ENCODE measurements around the gene LRP11. TPM values are rescaled to one million over a fixed set of nuclear protein-coding genes. Genes with fewer than 3 reads are reported as not detected.

Gene LRP11
- total and polyA plus RNA-seq, 12 donors = 2.6 to 65.1 (median 42.4) TPM

GRCh38 chr6:149898966-149899365 lies 34.8 kb upstream of the LRP11 start:
- 94 to 97% (median 97%) methylated on average over 9 of the region's 9 CpGs for WGBS, 4 donors
- Histone ChIP-seq H3K4me1 (replicated peaks in 1 of 2) (peaks cover 31 to 36% of the 10 kb centered on the region in 2 donors), H3K27me3 (no peaks in the 10 kb centered on the region), H3K27ac (no peak overlapping the region), H3K9me3 (replicated peaks in 1 of 3) (no peaks in the 10 kb centered on the region), H3K36me3 (replicated peaks in 1 of 2) (no peaks in the 10 kb centered on the region), H3K4me3 (no peak overlapping the region)
- no peak for TF ChIP-seq POLR2A (IDR thresholded peaks at IDR 0.05)
- TF ChIP-seq CTCF (IDR thresholded peaks at IDR 0.05) = no peak
- peak in 1 of 7 donors; percentile 46 for DNase-seq
- intact Hi-C loops (cut with DNase I) = no loop called here

- TF ChIP-seq POLR2A (IDR thresholded peaks at IDR 0.05) (no peak), CTCF (IDR thresholded peaks at IDR 0.05) (no peak)
- peaks cover 31 to 36% of the 10 kb centered on the region in 2 donors for H3K4me1 ChIP-seq (replicated peaks in 1 of 2)
- peak within 1 kb of the TSS; percentile 19 to 89 (median 87) for H3K27ac ChIP-seq
- peak within 1 kb of the TSS in 1 of 4 donors; percentile 35 for H3K4me3 ChIP-seq
- peak in 1 of 7 donors; percentile 51 for DNase-seq
- intact Hi-C loops (cut with DNase I) = no loop called here
- H3K9me3 ChIP-seq (replicated peaks in 1 of 3) = no peaks in the 10 kb centered on the region
- H3K27me3 ChIP-seq = no peaks in the 10 kb centered on the region
- H3K36me3 ChIP-seq (replicated peaks in 1 of 2) = no peaks in the 10 kb centered on the region
- WGBS, 4 donors = 73 to 74% (median 73%) methylated on average over 16 to 17 of the region's 17 CpGs
Measured at GRCh38 chr6:149897855-149898744, 33.9 kb upstream of the LRP11 start, which contains the start of gene RAET1E. TSS of gene RAET1E (minus strand) at chr6:149898113. CDS start at chr6:149890901, 7,212 bp downstream.

- no peak for TF ChIP-seq CTCF (IDR thresholded peaks at IDR 0.05)
- peak in 1 of 2 donors; percentile 34 for TF ChIP-seq POLR2A (IDR thresholded peaks at IDR 0.05)
- intact Hi-C loops (cut with DNase I) = no loop called here
Measured at GRCh38 chr6:149897015-149897697, 33.0 kb upstream of the LRP11 start.

GRCh38 chr6:149896491-149896890 lies 32.3 kb upstream of the LRP11 start:
- TF ChIP-seq CTCF (IDR thresholded peaks at IDR 0.05) = no peak
- TF ChIP-seq POLR2A (IDR thresholded peaks at IDR 0.05) = no peak
- H3K4me1 ChIP-seq (replicated peaks in 1 of 2) = peaks cover 31 to 36% of the 10 kb centered on the region in 2 donors
- peak overlapping the region in 1 of 4 donors; percentile 35 for H3K4me3 ChIP-seq
- 81 to 94% (median 89%) methylated on average over 3 of the region's 3 CpGs for WGBS, 4 donors
- H3K27me3 ChIP-seq = no peaks in the 10 kb centered on the region
- no peaks in the 10 kb centered on the region for H3K9me3 ChIP-seq (replicated peaks in 1 of 3)
- peak overlapping the region; percentile 19 to 89 (median 87) for H3K27ac ChIP-seq
- intact Hi-C loops (cut with DNase I) = no loop called here
- peak in 1 of 7 donors; percentile 47 for DNase-seq
- H3K36me3 ChIP-seq (replicated peaks in 1 of 2) = no peaks in the 10 kb centered on the region

More at GRCh38 chr6:149897015-149897697, 33.0 kb upstream of the LRP11 start:
- no peaks in the 10 kb centered on the region for H3K9me3 ChIP-seq (replicated peaks in 1 of 3)
- peak overlapping the region; percentile 19 to 89 (median 87) for H3K27ac ChIP-seq
- no peaks in the 10 kb centered on the region for H3K27me3 ChIP-seq
- peaks cover 31 to 36% of the 10 kb centered on the region in 2 donors for H3K4me1 ChIP-seq (replicated peaks in 1 of 2)
- H3K4me3 ChIP-seq = peak overlapping the region in 1 of 4 donors; percentile 35
- WGBS, 4 donors = 18 to 29% (median 26%) methylated on average over 13 of the region's 13 CpGs
- H3K36me3 ChIP-seq (replicated peaks in 1 of 2) = no peaks in the 10 kb centered on the region
- DNase-seq = peak; percentile 90 to 97 (median 97)

Data from adrenal gland (tissue), 12 donors.